H54 (cell line): ENCODE results near the gene FAM3C.
"Not testable (repeated sequence)": the region's sequence is repeated elsewhere in the genome, so short reads cannot be mapped to it uniquely, and the experiment has no call there.

Experiments used
- DNase-seq: peaks from one replicate; pipeline ENCODE4 v3.0.0; 2011; ENCODE audit warnings: low spot score, mixed read lengths; ENCODE audit not compliant: insufficient read length
- FAIRE-seq: peaks from 3 replicates; lab custom pipeline; 2011; peaks lifted over from hg19 to GRCh38; lab: Jason Lieb, UNC
- POLR2A ChIP-seq: IDR thresholded peaks from 2 replicates; pipeline ENCODE4 v1.6.1; 2011; ENCODE audit warnings: low read depth, mild to moderate bottlenecking, low read length

FAM3C gene

DNA sequence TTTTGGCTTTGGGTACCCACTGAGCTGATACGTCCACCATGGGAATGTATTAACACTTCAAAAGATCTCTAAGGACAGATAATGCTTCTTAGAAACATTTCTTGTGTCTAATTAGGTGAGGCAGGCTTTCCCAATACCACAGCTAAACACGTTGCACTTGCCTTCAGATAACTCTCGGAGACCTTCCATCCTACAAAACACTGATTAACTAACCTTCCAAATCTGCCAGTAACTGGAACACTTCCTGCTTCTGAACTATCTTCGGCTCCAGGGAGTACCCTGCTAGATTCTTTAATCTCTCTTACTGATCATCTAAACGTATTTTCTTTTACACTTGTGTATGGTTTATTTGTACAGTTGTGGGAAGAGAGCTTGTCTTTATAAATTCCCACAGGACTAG lies 68.4 kb downstream of the FAM3C start:
- no peak for DNase-seq
- no peak for TF ChIP-seq POLR2A
- FAIRE-seq, result no peak

GRCh38 chr7:121323515-121324302 lies 72.4 kb downstream of the FAM3C start:
- no peak for FAIRE-seq
- TF ChIP-seq POLR2A, result no peak
- no peak for DNase-seq

GRCh38 chr7:121322460-121322859 lies 73.6 kb downstream of the FAM3C start:
- FAIRE-seq (no peak), DNase-seq (no peak)
- TF ChIP-seq POLR2A, result no peak

DNA sequence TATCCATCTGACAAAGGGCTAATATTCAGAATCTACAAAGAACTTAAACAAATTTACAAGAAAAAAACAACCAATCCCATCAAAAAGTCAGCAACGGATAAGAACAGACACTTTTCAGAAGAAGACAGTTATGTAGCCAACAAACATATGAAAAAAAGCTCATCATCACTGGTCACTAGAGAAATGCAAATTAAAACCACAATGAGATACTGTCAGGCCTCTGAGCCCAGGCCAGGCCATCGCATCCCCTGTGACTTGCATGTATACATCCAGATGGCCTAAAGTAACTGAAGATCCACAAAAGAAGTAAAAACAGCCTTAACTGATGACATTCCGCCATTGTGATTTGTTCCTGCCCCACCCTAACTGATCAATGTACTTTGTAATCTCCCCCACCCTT lies 80.9 kb downstream of the FAM3C start:
- not testable (repeated sequence) for DNase-seq, FAIRE-seq

DNA sequence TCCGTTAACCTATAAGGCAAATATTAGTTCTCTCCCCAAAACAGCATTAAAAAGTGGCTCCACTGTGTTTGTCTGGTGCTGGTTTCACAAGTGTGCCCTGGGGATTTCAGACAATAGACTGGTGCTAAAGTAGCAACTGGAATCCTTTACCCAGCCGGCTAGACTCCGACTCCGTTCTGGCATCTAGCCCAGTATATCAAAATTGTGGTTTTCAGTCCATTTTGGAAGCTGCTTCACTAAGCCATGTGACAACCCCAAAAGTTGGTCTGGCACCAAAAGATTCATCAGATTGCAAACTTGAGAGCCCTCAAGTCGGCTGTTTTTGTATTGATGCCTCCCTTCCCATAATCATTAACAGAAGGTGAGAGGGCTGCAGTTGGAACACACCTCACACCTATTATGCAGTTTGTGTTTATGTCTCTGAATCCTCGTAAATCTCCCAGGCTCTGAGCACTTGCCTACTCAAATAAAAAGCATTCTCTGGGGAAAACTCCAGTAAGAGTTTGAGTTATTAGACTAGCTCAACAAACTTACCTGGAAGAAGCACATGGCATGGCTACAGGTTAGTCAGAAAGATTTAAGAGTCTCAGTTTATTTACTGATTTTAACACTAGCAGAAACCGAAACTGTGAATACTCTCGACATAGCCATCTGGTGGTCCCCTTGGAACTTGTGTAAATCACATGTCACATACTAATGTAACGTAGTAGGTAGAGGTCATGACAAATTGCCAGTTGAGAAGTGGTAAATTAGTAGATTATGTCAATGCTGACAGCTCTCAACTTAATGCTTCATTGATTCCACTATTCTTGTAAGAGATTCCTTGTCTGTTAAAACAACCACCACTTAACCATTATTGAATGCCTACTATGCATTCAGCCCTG lies 82.1 kb downstream of the FAM3C start:
- peak; percentile 61 for FAIRE-seq
- DNase-seq, result no peak
- TF ChIP-seq POLR2A, result no peak

- FAIRE-seq (peak; percentile 91), DNase-seq (no peak)
- no peak for TF ChIP-seq POLR2A
Measured at GRCh38 chr7:121313220-121313792, 82.8 kb downstream of the FAM3C start.

GRCh38 chr7:121307021-121307574 lies 89.0 kb downstream of the FAM3C start:
- TF ChIP-seq POLR2A, result no peak
- DNase-seq (no peak), FAIRE-seq (peak; percentile 15)

DNA sequence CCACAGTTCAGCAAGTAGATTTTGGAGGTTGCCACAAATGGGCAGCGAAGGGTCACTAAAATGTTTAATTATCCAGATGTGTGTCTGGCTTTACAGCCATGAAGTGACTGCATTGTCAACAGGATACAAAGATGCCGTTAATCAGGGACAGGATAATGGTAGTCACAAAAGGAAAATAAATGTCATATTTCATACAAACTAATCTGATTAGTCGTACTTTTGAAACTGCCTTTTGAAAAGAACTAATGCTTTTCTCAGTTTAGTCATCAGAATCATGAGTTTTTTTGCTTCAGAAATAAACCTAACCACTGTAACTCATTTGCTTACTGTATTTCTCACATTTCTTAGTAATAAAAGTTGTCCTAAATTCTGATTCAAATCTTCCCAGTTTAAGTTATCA lies 89.5 kb downstream of the FAM3C start:
- DNase-seq, result no peak
- TF ChIP-seq POLR2A, result no peak
- peak; percentile 71 for FAIRE-seq

GRCh38 chr7:121305109-121305508 lies 91.0 kb downstream of the FAM3C start:
- DNase-seq (no peak), FAIRE-seq (no peak)
- no peak for TF ChIP-seq POLR2A

DNA sequence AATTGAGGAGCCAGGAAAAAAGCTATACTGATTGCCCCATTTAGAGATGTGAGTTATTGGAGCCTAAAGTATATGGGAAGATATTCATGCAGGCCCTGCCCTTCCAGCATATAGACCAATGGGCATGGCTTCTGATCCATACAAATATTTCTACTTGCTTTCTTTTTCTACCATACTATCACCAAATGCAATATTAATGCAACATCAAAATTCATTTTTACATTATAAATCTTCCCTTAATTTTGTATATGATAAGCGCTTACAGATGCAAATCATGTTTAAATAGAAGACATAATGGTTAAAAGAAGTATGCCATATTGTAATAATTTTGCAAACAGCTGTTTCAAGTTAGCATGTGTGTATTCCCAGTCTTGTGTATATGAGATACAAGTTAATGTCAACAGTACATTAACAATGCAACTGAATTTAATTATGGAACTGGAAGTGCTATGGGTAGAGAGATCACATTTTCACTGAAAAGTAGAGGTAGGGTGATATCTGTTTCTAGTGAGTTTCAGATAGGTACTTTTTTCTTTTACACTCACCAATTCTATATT lies 91.9 kb downstream of the FAM3C start:
- DNase-seq, result no peak
- FAIRE-seq, result no peak
- no peak for TF ChIP-seq POLR2A

DNA sequence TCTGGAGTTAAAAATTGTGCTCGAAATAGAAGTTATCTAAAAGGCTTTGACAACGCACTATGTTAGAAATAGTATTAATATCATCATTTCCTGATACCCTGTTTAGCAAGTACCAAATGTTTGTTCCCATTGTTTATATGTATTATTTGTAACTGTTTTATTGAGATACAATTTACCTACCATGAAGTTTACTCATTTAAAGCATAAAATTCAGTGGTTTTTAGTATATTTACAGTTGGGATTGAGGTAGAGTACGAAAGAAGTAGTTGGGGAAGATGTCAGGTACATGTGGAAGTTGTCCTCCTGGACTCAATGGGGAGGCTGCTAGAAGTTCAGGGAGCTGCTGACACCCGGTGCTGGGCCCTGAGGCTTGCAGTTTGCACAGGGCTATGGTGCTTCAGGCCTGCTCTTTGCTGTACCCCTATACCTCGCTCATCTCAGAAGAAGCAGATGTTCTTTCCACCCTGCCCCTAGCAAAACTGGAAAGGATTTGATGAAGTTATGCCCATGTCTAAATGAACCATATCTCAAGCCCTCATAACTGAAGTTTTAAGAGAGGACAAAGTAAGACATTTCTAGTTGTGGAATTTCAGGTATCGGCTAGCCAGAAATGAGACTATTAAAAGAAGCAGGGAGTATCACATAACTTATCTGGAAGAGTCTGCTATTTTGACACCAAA lies 92.5 kb downstream of the FAM3C start:
- DNase-seq, result no peak
- no peak for TF ChIP-seq POLR2A

GRCh38 chr7:121302214-121302745 lies 93.8 kb downstream of the FAM3C start:
- peak; percentile 54 for DNase-seq
- no peak for TF ChIP-seq POLR2A
- FAIRE-seq, result peak; percentile 100

More for the DNA sequence above, 92.5 kb downstream of the FAM3C start:
- no peak for FAIRE-seq
